B cell (primary cell): ENCODE data around the gene ASTN2.

ENCODE experiments used
- CTCF ChIP-seq: fragments of 200-600 bp; IDR thresholded peaks from one replicate; pipeline ENCODE4 v1.8.0; 2022; ENCODE audit warnings: antibody characterized with exemption, mild to moderate bottlenecking
- EZH2 ChIP-seq: IDR thresholded peaks from 2 replicates; pipeline ENCODE4 v1.6.1; 2012; ENCODE audit warnings: borderline replicate concordance, low read depth, mild to moderate bottlenecking, moderate library complexity, low read length; ENCODE audit not compliant: insufficient read depth, poor library complexity, severe bottlenecking

DNA sequence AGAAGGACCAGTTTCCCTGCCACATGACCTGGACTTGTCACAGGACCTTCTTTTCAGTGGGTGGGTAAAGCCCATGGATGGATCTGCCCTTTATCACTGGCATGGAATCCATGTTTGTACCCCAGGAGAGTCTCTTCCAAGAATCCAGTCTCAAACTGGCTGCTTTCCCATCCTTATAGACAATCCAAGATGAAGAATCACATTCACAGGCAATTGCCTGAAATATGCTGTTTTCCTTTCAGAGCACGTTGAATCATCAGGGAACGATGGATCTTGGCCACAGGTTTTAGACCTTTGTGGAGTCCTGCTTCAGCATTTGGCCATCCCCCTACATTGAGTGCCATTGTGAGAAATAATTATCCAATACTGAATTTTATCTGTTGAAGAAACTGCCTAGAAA, 319.8 kb downstream of the ASTN2 start:
- no peak for TF ChIP-seq EZH2
- no peak for TF ChIP-seq CTCF
